ENCODE data around the gene JAG1. TPM values are rescaled to one million over a fixed set of nuclear protein-coding genes. Genes with fewer than 3 reads are reported as not detected.

Gene JAG1
- total and polyA plus RNA-seq, 2 donors (not counting 3 experiments of a cell fraction or from before 2014, with no cell fraction given), result 19.7 to 37.0 TPM

GRCh38 chr20:10641467-10641866 is 32.3 kb downstream of the JAG1 start:
- no peak for DNase-seq (ENCODE audit: low read depth, low spot score)
- H3K27ac ChIP-seq (ENCODE audit: insufficient read depth, low read depth, low read length), result no peak overlapping the region
- ChIA-PET CTCF (interaction anchor here (0.9 to 1.5 kb wide), 4 partner anchors 10 to 85 kb away, joined by 3 to 6 read pairs (median 4); no protein-coding TSS in a partner anchor), POLR2A (no interaction called here)
- no TSS peak for BruUV-seq (replicated peaks)
- no peaks in the 10 kb centered on the region for H3K9me1 ChIP-seq (replicated peaks; ENCODE audit: control insufficient read depth, extremely low read depth, insufficient read depth, low read length)
- H4K20me1 ChIP-seq (replicated peaks; ENCODE audit: control insufficient read depth, extremely low read depth, insufficient read depth, low read length), result no peaks in the 10 kb centered on the region
- H3K79me2 ChIP-seq (ENCODE audit: control insufficient read depth, insufficient read depth, low read length), result no peaks in the 10 kb centered on the region
- H3K4me1 ChIP-seq (ENCODE audit: control insufficient read depth, extremely low read depth, insufficient read depth, low read length), result peaks cover 18% of the 10 kb centered on the region
- dilution Hi-C loops (cut with MboI; ENCODE audit: extremely low pct_ligation_motif_present, low sequenced_read_pairs), result no loop called here
- intact Hi-C loops (cut with micrococcal nuclease), result no loop called here
- H3K27me3 ChIP-seq (ENCODE audit: control insufficient read depth in 2 of 2, insufficient read depth in 2 of 2, low read length in 2 of 2), result no peaks in the 10 kb centered on the region
- no peak overlapping the region for H3K9ac ChIP-seq (replicated peaks; ENCODE audit: extremely low read depth, insufficient read depth, low read length)
- no peak overlapping the region for H2AFZ ChIP-seq (ENCODE audit: low read depth, low read length)
- no peak overlapping the region for H3K4me2 ChIP-seq (ENCODE audit: insufficient read depth, low read length)
- no peak for FAIRE-seq
- no peaks in the 10 kb centered on the region for H3K9me3 ChIP-seq (replicated peaks; ENCODE audit: control insufficient read depth, insufficient read depth, low read length)
- TF ChIP-seq, protein P1, sequence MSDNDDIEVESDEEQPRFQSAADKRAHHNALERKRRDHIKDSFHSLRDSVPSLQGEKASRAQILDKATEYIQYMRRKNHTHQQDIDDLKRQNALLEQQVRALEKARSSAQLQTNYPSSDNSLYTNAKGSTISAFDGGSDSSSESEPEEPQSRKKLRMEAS (IDR thresholded peaks at IDR 0.05; ENCODE audit: insufficient read depth, insufficient read length), result no peak
- no peak overlapping the region for H3K4me3 ChIP-seq (replicated peaks in 1 of 3; ENCODE audit: insufficient read depth in 1 of 3, low read depth in 1 of 3, low read length in 3 of 3)
- peaks cover 6 to 53% of the 10 kb centered on the region in 2 experiments for H3K36me3 ChIP-seq (ENCODE audit: control insufficient read depth in 2 of 2, extremely low read depth in 1 of 2, insufficient read depth in 2 of 2, low read length in 2 of 2)

DNA sequence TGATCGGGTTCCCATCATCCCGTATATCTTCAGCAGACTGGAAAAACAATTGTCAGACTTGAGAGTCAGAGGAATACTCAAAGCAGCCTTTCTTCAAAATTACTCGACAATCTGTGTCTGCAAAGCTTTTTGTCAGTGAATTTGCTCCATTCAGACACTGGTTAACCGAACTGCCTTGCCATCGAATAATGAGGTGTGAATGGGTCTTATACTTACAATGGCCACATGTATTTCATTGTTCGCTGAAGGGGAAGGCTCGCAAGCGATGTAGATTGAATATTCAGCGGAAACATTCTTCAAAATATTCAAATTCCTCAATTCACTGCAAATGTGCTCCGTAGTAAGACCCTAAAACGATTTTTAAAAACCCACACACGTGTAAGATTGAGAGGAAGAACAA is 32.9 kb downstream of the JAG1 start:
- TF ChIP-seq, protein P1 (IDR thresholded peaks at IDR 0.05; ENCODE audit: insufficient read depth, insufficient read length), result no peak
- TF ChIP-seq JUN (IDR thresholded peaks at IDR 0.05; ENCODE audit: borderline replicate concordance, insufficient read depth, insufficient read length, low read depth), result no peak
- TF ChIP-seq FOS (IDR thresholded peaks at IDR 0.05; ENCODE audit: borderline replicate concordance, insufficient read depth, low read length), result no peak
- Histone ChIP-seq H3K27ac (ENCODE audit: insufficient read depth, low read depth, low read length) (no peak overlapping the region), H3K9ac (replicated peaks; ENCODE audit: extremely low read depth, insufficient read depth, low read length) (no peak overlapping the region), H3K9me1 (replicated peaks; ENCODE audit: control insufficient read depth, extremely low read depth, insufficient read depth, low read length) (no peaks in the 10 kb centered on the region), H3K9me3 (replicated peaks; ENCODE audit: control insufficient read depth, insufficient read depth, low read length) (no peaks in the 10 kb centered on the region), H3K4me3 (replicated peaks in 1 of 3; ENCODE audit: insufficient read depth in 1 of 3, low read depth in 1 of 3, low read length in 3 of 3) (no peak overlapping the region), H3K4me1 (ENCODE audit: control insufficient read depth, extremely low read depth, insufficient read depth, low read length) (peaks cover 23% of the 10 kb centered on the region), H3K36me3 (ENCODE audit: control insufficient read depth in 2 of 2, extremely low read depth in 1 of 2, insufficient read depth in 2 of 2, low read length in 2 of 2) (peaks cover 6 to 50% of the 10 kb centered on the region in 2 experiments), H4K20me1 (replicated peaks; ENCODE audit: control insufficient read depth, extremely low read depth, insufficient read depth, low read length) (no peaks in the 10 kb centered on the region), H3K27me3 (ENCODE audit: control insufficient read depth in 2 of 2, insufficient read depth in 2 of 2, low read length in 2 of 2) (no peaks in the 10 kb centered on the region), H3K79me2 (ENCODE audit: control insufficient read depth, insufficient read depth, low read length) (no peaks in the 10 kb centered on the region), H3K4me2 (ENCODE audit: insufficient read depth, low read length) (no peak overlapping the region), H2AFZ (ENCODE audit: low read depth, low read length) (no peak overlapping the region)
- ChIA-PET CTCF (interaction anchor here (0.9 to 1.5 kb wide), 4 partner anchors 9 to 85 kb away, joined by 3 to 6 read pairs (median 4); no protein-coding TSS in a partner anchor), POLR2A (no interaction called here)
- dilution Hi-C loops (cut with MboI; ENCODE audit: extremely low pct_ligation_motif_present, low sequenced_read_pairs) (no loop called here), intact Hi-C loops (cut with micrococcal nuclease) (no loop called here)
- FAIRE-seq (no peak), DNase-seq (ENCODE audit: low read depth, low spot score) (no peak)
- BruUV-seq (replicated peaks), result no TSS peak

Measured in endothelial cell of umbilical vein (primary cell).